ENCODE results near the gene CHRNA1. TPM values are rescaled to one million over a fixed set of nuclear protein-coding genes. Genes with fewer than 3 reads are reported as not detected.
A peak's percentile ranks its signal among the peaks of the same experiment; 100 is the strongest.

CHRNA1 gene
- total and polyA plus RNA-seq, 4 experiments from 2014 or later: 0.26 to 1.8 TPM; not detected in 2

DNA sequence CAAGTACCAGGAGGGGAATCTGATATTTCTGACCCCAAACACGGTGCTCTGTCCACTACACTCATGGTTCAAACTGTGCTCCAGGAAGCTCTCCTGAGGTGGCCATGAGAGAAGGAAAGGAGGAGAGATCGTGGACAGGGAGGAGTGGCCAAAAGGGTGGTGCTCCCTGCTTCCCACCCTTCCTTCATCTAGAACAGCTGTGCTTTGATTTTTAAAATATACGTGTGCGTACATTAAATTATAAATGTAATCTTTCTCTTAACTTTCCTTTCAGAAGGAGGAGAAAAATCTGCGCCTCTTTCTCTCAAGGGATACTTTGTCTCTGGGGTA is 8.2 kb upstream of the CHRNA1 start:
- peak overlapping the region in 3 of 7 donors; percentile 24 to 81 (median 75) for H3K27ac Mint-ChIP-seq
- no peaks in the 10 kb centered on the region for H3K27me3 ChIP-seq (ENCODE audit: insufficient read depth, low read length)
- POLR2A ChIA-PET (ENCODE audit: partially characterized antibody): interaction anchor here (0.6 kb wide), 2 partner anchors 16 to 219 kb away, joined by 3 read pairs; no protein-coding TSS in a partner anchor
- no peak for DNase-seq
- H3K27ac ChIP-seq (ENCODE audit: low read depth, low read length): no peak overlapping the region
- peaks cover 19% of the 10 kb centered on the region for H3K4me1 ChIP-seq (ENCODE audit: insufficient read depth, low read length)
- no peak overlapping the region for H3K4me3 ChIP-seq (ENCODE audit: low read length in 2 of 2)
- no peaks in the 10 kb centered on the region for H3K9me3 ChIP-seq (ENCODE audit: control insufficient read depth in 1 of 2, low read length in 2 of 2)
- H3K27me3 Mint-ChIP-seq: no peaks in the 10 kb centered on the region
- H3K36me3 Mint-ChIP-seq: no peaks in the 10 kb centered on the region
- H3K4me1 Mint-ChIP-seq: peaks cover 13 to 28% (median 17%) of the 10 kb centered on the region in 4 donors
- H3K4me3 Mint-ChIP-seq: no peak overlapping the region
- peaks cover 0 to 2% (median 0%) of the 10 kb centered on the region in 8 donors for H3K9me3 Mint-ChIP-seq
- no peaks in the 10 kb centered on the region for H3K36me3 ChIP-seq (ENCODE audit: insufficient read depth, low read length)
- CTCF ChIA-PET (ENCODE audit: partially characterized antibody): interaction anchor here (1.5 to 7.9 kb wide), 9 partner anchors 22 to 338 kb away, joined by 4 to 70 read pairs (median 13); no protein-coding TSS in a partner anchor
- intact Hi-C loops (cut with micrococcal nuclease): loop anchor here (10.0 kb wide), 1 partner anchor 392 kb away; the partner anchor contains the start of gene ATF2

DNA sequence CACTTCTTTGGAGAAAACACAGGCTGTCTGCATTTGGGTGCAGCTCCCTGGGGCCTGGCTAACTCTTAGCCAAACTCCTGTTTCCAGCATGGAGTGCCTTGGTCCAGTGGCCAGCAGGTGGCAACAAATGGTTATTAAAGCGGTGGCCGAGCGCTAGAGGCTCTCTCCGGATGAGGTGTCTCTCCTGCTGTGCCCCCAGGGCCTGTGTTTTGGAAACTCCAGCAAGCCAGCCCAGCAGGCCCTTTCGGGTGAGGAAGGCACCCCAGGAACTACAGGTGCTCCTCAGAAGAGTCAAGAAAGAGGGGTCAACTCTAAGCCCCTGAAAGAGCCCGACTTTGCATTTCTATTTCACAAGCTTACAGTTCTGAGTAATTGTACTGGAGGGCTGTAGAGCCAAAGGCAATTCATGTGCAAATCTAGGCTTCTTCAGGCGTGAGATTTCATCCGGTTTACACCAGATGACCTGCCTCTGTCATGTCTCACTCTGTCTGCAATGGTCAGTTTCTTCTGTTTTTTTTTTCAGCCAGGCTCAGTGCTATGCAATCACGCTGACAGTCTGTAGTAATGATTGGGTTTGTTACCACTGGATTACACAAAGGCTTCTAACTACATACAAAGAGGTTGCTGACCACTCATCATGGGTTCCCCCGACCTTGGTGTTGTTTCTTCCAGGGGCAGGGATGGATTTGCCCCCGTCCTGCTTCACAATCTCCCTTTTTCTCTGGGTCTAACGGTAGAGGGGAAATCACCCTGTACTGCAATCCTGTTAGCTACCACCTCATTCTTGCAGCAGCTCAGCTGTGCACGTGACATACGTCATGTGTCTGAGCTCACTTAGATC is 7.6 kb upstream of the CHRNA1 start:
- ChIA-PET POLR2A (ENCODE audit: partially characterized antibody) (interaction anchor here (0.6 to 1.2 kb wide), 5 partner anchors 17 to 220 kb away, joined by 3 read pairs; no protein-coding TSS in a partner anchor), CTCF (ENCODE audit: partially characterized antibody) (interaction anchor here (0.7 to 7.9 kb wide), 19 partner anchors 9 to 338 kb away, joined by 3 to 70 read pairs (median 5); no protein-coding TSS in a partner anchor)
- H3K27ac Mint-ChIP-seq: peak overlapping the region in 4 of 7 donors; percentile 4 to 82 (median 78)
- intact Hi-C loops (cut with micrococcal nuclease): loop anchor here (1.0 to 10.0 kb wide), 3 partner anchors 213 to 393 kb away; partner anchors contain the start of gene ATF2
- H3K36me3 Mint-ChIP-seq: no peaks in the 10 kb centered on the region
- DNase-seq: no peak
- H3K4me1 Mint-ChIP-seq: peaks cover 10 to 23% (median 13%) of the 10 kb centered on the region in 4 donors
- no peaks in the 10 kb centered on the region for H3K27me3 Mint-ChIP-seq
- Histone ChIP-seq H3K27ac (ENCODE audit: low read depth, low read length) (no peak overlapping the region), H3K27me3 (ENCODE audit: insufficient read depth, low read length) (no peaks in the 10 kb centered on the region), H3K4me3 (ENCODE audit: low read length in 2 of 2) (no peak overlapping the region), H3K36me3 (ENCODE audit: insufficient read depth, low read length) (no peaks in the 10 kb centered on the region), H3K4me1 (ENCODE audit: insufficient read depth, low read length) (peaks cover 13% of the 10 kb centered on the region), H3K9me3 (ENCODE audit: control insufficient read depth in 1 of 2, low read length in 2 of 2) (no peaks in the 10 kb centered on the region)
- peak overlapping the region in 1 of 8 donors; percentile 3 for H3K4me3 Mint-ChIP-seq
- peaks cover 0 to 2% (median 0%) of the 10 kb centered on the region in 8 donors for H3K9me3 Mint-ChIP-seq

DNA sequence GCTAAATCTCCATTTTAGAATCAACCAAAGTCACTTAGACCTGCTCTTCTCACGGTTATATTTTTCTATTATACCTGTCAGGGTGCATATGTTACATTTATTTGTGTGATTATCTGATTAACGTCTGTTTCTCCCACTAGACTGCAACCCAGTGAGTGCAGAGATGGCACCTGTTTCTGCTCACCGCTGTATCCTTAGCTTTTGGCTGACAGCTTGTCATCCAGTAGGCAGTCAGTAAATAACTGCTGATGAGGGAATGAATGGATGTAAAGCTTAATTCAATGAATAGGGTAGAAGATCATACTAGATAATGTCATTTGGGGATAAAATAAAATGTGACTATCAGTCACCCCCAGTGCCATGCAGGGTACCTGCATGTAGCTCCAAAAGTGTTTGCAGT is 6.9 kb upstream of the CHRNA1 start:
- intact Hi-C loops (cut with micrococcal nuclease): loop anchor here (1.0 to 10.0 kb wide), 3 partner anchors 214 to 394 kb away; partner anchors contain the start of gene ATF2
- ChIA-PET CTCF (ENCODE audit: partially characterized antibody) (interaction anchor here (0.6 to 7.9 kb wide), 21 partner anchors 8 to 365 kb away, joined by 3 to 70 read pairs (median 4); no protein-coding TSS in a partner anchor), POLR2A (ENCODE audit: partially characterized antibody) (interaction anchor here (0.6 to 1.2 kb wide), 3 partner anchors 71 to 221 kb away, joined by 3 read pairs; no protein-coding TSS in a partner anchor)
- Histone ChIP-seq H3K36me3 (ENCODE audit: insufficient read depth, low read length) (no peaks in the 10 kb centered on the region), H3K9me3 (ENCODE audit: control insufficient read depth in 1 of 2, low read length in 2 of 2) (no peaks in the 10 kb centered on the region), H3K4me1 (ENCODE audit: insufficient read depth, low read length) (peaks cover 7% of the 10 kb centered on the region), H3K4me3 (ENCODE audit: low read length in 2 of 2) (no peak overlapping the region), H3K27me3 (ENCODE audit: insufficient read depth, low read length) (no peaks in the 10 kb centered on the region), H3K27ac (ENCODE audit: low read depth, low read length) (no peak overlapping the region)
- Mint-ChIP-seq H3K4me1 (peaks cover 7 to 16% (median 9%) of the 10 kb centered on the region in 4 donors), H3K27ac (peak overlapping the region in 1 of 7 donors; percentile 49), H3K9me3 (peaks cover 0 to 2% (median 0%) of the 10 kb centered on the region in 8 donors), H3K27me3 (peaks cover 0 to 3% of the 10 kb centered on the region in 2 donors), H3K4me3 (no peak overlapping the region), H3K36me3 (no peaks in the 10 kb centered on the region)
- DNase-seq: no peak

DNA sequence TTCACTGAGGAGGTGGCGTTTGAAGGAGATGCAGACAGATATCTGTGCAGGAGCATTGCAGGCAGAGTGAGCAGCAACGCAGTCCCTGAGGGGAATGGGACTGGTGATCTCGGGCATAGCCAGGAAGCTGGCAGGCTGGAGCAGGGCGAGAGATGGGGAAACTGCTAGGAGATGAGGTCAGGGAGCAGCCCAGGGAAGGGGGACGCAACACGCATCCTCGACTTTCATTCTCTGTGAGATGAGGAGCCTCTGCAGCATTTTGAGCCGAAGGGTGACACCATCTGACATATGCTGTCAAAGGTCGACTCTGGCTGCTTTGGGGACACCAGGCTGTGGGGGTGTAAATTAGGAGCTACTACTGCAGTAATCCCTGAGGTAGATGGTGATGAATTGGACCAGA is 4.3 kb upstream of the CHRNA1 start:
- ChIA-PET POLR2A (ENCODE audit: partially characterized antibody) (no interaction called here), CTCF (ENCODE audit: partially characterized antibody) (no interaction called here)
- Histone ChIP-seq H3K4me1 (ENCODE audit: insufficient read depth, low read length) (no peaks in the 10 kb centered on the region), H3K27me3 (ENCODE audit: insufficient read depth, low read length) (no peaks in the 10 kb centered on the region), H3K9me3 (ENCODE audit: control insufficient read depth in 1 of 2, low read length in 2 of 2) (no peaks in the 10 kb centered on the region), H3K27ac (ENCODE audit: low read depth, low read length) (no peak overlapping the region), H3K4me3 (ENCODE audit: low read length in 2 of 2) (no peak overlapping the region), H3K36me3 (ENCODE audit: insufficient read depth, low read length) (no peaks in the 10 kb centered on the region)
- no peak for DNase-seq
- Mint-ChIP-seq H3K36me3 (no peaks in the 10 kb centered on the region), H3K27me3 (peaks cover 0 to 3% of the 10 kb centered on the region in 2 donors), H3K9me3 (peaks cover 0 to 2% (median 0%) of the 10 kb centered on the region in 8 donors), H3K4me1 (peaks cover 0 to 1% (median 0%) of the 10 kb centered on the region in 4 donors), H3K27ac (peak overlapping the region in 2 of 7 donors; percentile 2 to 64), H3K4me3 (no peak overlapping the region)
- intact Hi-C loops (cut with micrococcal nuclease): no loop called here

DNA sequence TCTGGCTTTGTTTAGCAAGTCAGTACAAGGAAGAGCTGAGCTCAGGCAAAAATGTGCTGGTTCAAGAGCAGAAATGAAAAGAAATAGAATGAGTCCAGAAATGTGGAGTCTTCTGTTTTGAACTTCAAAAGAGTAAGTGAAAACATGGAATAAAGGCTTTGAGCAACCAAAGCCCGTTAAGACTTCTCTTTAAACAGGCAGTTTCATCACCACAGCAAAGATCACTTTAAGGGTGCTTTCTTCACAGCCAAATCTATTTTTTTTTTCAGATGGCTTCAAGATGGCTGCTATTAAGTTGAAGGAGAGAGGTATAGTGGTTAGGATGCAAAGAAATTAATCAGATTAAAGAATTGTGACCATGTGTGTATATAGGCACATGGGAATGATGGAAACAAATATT is 2.0 kb upstream of the CHRNA1 start:
- Mint-ChIP-seq H3K9me3 (peaks cover 0 to 2% (median 0%) of the 10 kb centered on the region in 8 donors), H3K36me3 (no peaks in the 10 kb centered on the region), H3K27ac (no peak overlapping the region), H3K4me1 (peaks cover 0 to 3% (median under 1%) of the 10 kb centered on the region in 4 donors), H3K27me3 (peaks cover 0 to 3% of the 10 kb centered on the region in 2 donors), H3K4me3 (no peak overlapping the region)
- DNase-seq: no peak
- CTCF ChIA-PET (ENCODE audit: partially characterized antibody): interaction anchor here (1.3 to 4.1 kb wide), 2 partner anchors 9 to 17 kb away, joined by 3 to 23 read pairs; no protein-coding TSS in a partner anchor
- intact Hi-C loops (cut with micrococcal nuclease): no loop called here
- Histone ChIP-seq H3K27ac (ENCODE audit: low read depth, low read length) (no peak overlapping the region), H3K4me3 (ENCODE audit: low read length in 2 of 2) (no peak overlapping the region), H3K4me1 (ENCODE audit: insufficient read depth, low read length) (no peaks in the 10 kb centered on the region), H3K36me3 (ENCODE audit: insufficient read depth, low read length) (no peaks in the 10 kb centered on the region), H3K9me3 (ENCODE audit: control insufficient read depth in 1 of 2, low read length in 2 of 2) (no peaks in the 10 kb centered on the region), H3K27me3 (ENCODE audit: insufficient read depth, low read length) (no peaks in the 10 kb centered on the region)
- POLR2A ChIA-PET (ENCODE audit: partially characterized antibody): no interaction called here

DNA sequence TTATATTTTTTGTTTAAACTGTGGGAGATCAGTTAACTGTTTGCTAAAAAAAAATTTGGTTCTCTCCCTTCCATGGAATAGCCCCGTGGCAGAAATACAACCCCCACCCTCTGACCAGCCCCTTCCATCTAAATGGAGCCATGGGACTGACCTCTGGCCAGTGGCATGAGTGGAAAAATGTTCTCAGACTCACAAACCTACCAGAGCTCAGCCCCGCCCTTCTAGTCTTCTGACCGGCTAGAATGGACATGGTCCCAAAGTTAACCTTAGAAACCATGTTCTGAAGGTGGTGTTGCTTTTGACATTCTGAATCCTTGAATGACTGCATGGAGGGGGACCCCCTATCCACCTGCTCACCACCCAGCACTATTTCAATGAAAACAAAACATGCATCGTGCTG is 1.3 kb upstream of the CHRNA1 start:
- no peak overlapping the region for H3K4me3 Mint-ChIP-seq
- no peak overlapping the region for H3K4me3 ChIP-seq (ENCODE audit: low read length in 2 of 2)
- no peak for DNase-seq
- no peak overlapping the region for H3K27ac ChIP-seq (ENCODE audit: low read depth, low read length)
- no peaks in the 10 kb centered on the region for H3K4me1 ChIP-seq (ENCODE audit: insufficient read depth, low read length)
- peaks cover 0 to 2% (median 0%) of the 10 kb centered on the region in 8 donors for H3K9me3 Mint-ChIP-seq
- H3K9me3 ChIP-seq (ENCODE audit: control insufficient read depth in 1 of 2, low read length in 2 of 2): no peaks in the 10 kb centered on the region
- peaks cover 0 to 3% of the 10 kb centered on the region in 2 donors for H3K27me3 Mint-ChIP-seq
- POLR2A ChIA-PET (ENCODE audit: partially characterized antibody): no interaction called here
- H3K27ac Mint-ChIP-seq: no peak overlapping the region
- no peaks in the 10 kb centered on the region for H3K36me3 Mint-ChIP-seq
- H3K27me3 ChIP-seq (ENCODE audit: insufficient read depth, low read length): no peaks in the 10 kb centered on the region
- H3K4me1 Mint-ChIP-seq: peaks cover 0 to 3% (median 0%) of the 10 kb centered on the region in 4 donors
- no peaks in the 10 kb centered on the region for H3K36me3 ChIP-seq (ENCODE audit: insufficient read depth, low read length)
- intact Hi-C loops (cut with micrococcal nuclease): no loop called here
- CTCF ChIA-PET (ENCODE audit: partially characterized antibody): interaction anchor here (1.3 to 4.1 kb wide), 3 partner anchors 10 to 224 kb away, joined by 3 to 23 read pairs (median 5); no protein-coding TSS in a partner anchor

DNA sequence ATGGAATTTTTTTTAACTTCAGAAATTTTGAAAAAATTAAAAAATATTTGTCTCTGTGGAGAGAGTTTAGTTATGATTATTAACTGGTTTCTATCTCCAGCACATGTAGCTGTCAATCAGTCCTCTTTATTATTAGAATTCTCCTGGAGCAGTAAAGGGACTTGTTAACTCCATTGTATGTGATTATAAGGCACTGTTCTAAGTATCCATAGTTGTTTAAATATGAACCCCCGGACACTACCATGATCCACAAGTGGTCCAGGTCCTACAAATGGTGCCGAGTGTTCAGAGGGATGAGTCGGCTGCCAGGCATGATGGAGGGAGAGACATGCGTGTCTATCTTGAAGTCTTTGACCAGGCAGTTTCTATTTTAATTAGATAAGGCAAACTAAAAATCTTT is 492 bp downstream of the CHRNA1 start:
- H3K36me3 Mint-ChIP-seq: no peaks in the 10 kb centered on the region
- DNase-seq: no peak
- Histone ChIP-seq H3K9me3 (ENCODE audit: control insufficient read depth in 1 of 2, low read length in 2 of 2) (no peaks in the 10 kb centered on the region), H3K4me3 (ENCODE audit: low read length in 2 of 2) (no peak overlapping the region), H3K36me3 (ENCODE audit: insufficient read depth, low read length) (no peaks in the 10 kb centered on the region), H3K27me3 (ENCODE audit: insufficient read depth, low read length) (no peaks in the 10 kb centered on the region), H3K27ac (ENCODE audit: low read depth, low read length) (no peak overlapping the region), H3K4me1 (ENCODE audit: insufficient read depth, low read length) (no peaks in the 10 kb centered on the region)
- POLR2A ChIA-PET (ENCODE audit: partially characterized antibody): no interaction called here
- H3K27ac Mint-ChIP-seq: no peak overlapping the region
- intact Hi-C loops (cut with micrococcal nuclease): no loop called here
- H3K9me3 Mint-ChIP-seq: no peaks in the 10 kb centered on the region
- H3K27me3 Mint-ChIP-seq: peaks cover 0 to 3% of the 10 kb centered on the region in 2 donors
- CTCF ChIA-PET (ENCODE audit: partially characterized antibody): interaction anchor here (1.2 to 4.1 kb wide), 5 partner anchors 7 to 228 kb away, joined by 3 to 23 read pairs (median 6); no protein-coding TSS in a partner anchor
- H3K4me1 Mint-ChIP-seq: peaks cover 0 to 3% (median 0%) of the 10 kb centered on the region in 4 donors
- no peak overlapping the region for H3K4me3 Mint-ChIP-seq

Data from CD4-positive, alpha-beta memory T cell (primary cell).